Caki2 (cell line): Measurements from ENCODE around the gene ADGRB2. TPM values are rescaled to one million over a fixed set of nuclear protein-coding genes. Genes with fewer than 3 reads are reported as not detected.

ENCODE experiments used
- DNase-seq: peaks from one replicate; pipeline ENCODE4 v3.0.0-alpha.2; 2015; ENCODE audit warnings: low read depth
- in situ Hi-C: cut with HindIII; loops from 2 replicates; pipeline ENCODE4 v1.10.0; 2016; ENCODE audit warnings: low sequenced_read_pairs, low pct_unique_long_range_greater_than_20kb, mixed read lengths
- total RNA-seq: library from RNA; depleted of rRNA; stranded (reverse); fragments of >200 nt; shearing (Covaris generic); gene quantifications from 2 replicates; pipeline ENCODE4 v1.2.3, GENCODE V29; 2014; ENCODE audit warnings: low replicate concordance; rRNA removed

Gene ADGRB2, protein sequence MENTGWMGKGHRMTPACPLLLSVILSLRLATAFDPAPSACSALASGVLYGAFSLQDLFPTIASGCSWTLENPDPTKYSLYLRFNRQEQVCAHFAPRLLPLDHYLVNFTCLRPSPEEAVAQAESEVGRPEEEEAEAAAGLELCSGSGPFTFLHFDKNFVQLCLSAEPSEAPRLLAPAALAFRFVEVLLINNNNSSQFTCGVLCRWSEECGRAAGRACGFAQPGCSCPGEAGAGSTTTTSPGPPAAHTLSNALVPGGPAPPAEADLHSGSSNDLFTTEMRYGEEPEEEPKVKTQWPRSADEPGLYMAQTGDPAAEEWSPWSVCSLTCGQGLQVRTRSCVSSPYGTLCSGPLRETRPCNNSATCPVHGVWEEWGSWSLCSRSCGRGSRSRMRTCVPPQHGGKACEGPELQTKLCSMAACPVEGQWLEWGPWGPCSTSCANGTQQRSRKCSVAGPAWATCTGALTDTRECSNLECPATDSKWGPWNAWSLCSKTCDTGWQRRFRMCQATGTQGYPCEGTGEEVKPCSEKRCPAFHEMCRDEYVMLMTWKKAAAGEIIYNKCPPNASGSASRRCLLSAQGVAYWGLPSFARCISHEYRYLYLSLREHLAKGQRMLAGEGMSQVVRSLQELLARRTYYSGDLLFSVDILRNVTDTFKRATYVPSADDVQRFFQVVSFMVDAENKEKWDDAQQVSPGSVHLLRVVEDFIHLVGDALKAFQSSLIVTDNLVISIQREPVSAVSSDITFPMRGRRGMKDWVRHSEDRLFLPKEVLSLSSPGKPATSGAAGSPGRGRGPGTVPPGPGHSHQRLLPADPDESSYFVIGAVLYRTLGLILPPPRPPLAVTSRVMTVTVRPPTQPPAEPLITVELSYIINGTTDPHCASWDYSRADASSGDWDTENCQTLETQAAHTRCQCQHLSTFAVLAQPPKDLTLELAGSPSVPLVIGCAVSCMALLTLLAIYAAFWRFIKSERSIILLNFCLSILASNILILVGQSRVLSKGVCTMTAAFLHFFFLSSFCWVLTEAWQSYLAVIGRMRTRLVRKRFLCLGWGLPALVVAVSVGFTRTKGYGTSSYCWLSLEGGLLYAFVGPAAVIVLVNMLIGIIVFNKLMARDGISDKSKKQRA (N-terminal part only)
- 7.9 and 13.7 TPM in 2 replicates for total RNA-seq

DNA sequence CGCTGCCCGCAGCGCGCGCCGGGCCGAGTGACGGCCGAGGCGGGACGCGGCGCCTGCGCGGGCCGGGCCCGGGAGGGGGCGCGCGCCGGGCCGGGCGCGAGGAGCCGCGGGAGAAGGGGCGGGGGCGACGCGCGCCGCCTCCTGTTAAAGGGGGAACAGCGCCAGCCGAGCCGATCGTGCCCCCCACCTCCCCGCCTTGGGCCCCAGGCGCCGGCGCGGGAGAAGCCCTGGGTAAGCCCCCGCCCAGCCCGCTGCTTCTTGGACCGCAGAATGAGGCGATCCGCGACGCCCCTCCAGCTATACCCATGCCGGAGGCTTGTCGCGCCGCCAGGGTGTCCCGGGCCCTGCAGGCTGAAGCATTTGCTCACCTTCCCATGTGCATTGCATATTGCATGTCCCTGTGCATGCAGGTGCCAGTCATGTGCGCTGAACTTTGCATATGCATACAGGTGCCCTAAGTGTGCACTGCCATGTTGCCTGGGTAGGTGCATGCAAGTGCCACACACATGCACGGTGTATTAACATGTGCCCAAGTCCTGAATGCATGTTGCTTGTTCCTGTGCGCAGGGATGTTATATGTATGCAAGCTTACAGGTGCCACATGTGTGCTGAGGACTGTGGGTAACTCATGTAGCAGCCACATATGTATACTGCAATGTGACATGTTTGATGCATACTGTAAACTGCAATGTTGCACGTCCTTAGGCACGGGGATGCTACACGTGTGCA is at the start of gene ADGRB2:
ADGRB2 (minus strand) TSS at position 29 of the 729 bp plus-strand sequence. CDS start 7,119 bp downstream, outside the sequence.
- in situ Hi-C loops: no loop called here
- peak; percentile 61 for DNase-seq

DNA sequence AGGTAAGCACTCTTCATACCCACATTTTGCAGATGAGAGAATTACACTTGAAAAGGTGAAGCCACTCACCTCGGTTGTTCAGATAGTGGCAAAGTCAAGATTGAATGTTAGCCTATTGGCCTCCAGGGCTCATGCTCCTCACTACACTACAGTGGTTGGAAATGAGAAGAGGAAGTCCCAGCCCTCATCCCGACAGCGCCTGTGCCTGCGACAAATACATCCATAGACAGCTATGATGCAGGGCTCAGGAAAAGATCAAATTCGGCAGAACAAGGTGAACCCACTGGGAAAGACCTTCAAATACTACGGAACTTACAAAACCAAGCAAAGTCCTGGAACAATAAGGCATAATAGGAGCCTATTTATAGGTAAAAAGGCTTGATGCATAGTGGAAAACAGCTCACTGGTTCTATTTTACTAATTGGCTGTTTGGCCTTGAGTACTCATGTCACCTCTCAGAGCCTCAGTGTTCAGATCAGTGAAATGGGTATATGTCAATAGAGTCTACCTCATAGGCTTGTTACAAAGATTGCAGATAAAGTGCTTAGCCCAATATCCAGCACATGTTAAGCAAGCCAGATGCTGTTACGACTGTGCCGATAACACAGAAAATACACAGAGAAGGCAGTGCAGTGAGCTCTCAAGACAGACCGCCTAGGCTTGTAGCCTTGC is 48.2 kb upstream of the ADGRB2 start:
- DNase-seq: no peak
- in situ Hi-C loops: no loop called here

DNA sequence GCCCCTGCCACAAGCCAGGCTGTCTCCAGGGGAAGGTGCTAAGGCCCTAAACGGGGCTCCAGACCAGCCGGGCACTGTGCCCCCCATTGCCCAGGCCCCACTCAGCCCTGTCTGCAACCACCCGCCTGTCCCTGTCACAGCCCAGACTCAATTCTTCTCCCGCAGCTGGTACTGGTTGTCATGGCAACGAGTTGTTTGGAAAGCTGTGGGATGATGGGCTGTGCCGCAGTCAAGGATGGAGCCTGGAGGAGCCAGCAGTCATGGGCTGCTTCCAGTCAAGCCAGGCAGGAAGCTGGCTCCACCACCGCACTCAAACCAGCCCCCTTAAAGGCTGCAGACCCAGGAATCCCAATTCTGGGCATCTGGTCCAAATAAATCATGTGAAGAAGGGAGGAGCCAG is 47.5 kb upstream of the ADGRB2 start:
- DNase-seq: peak; percentile 54
- in situ Hi-C loops: no loop called here

DNA sequence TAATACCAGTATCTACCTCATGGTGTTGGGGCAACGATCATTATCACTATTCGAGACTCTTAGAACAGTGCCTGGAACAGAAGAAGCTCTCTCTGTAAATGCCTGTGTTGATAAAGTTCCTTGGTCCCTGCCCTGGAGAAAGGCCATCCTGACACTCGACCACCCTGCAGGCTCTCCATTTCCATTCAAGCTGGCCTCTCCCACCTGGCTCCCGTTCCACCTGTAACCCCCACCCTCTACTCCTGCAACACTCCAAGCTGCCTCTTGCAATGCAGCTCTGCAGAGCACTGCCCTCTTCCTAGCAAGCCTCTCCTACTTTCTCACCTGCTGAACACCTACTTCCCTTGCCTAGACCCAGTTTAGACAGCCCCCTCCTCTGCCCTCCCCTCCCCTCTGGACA is 45.6 kb upstream of the ADGRB2 start:
- DNase-seq: no peak
- in situ Hi-C loops: no loop called here

DNA sequence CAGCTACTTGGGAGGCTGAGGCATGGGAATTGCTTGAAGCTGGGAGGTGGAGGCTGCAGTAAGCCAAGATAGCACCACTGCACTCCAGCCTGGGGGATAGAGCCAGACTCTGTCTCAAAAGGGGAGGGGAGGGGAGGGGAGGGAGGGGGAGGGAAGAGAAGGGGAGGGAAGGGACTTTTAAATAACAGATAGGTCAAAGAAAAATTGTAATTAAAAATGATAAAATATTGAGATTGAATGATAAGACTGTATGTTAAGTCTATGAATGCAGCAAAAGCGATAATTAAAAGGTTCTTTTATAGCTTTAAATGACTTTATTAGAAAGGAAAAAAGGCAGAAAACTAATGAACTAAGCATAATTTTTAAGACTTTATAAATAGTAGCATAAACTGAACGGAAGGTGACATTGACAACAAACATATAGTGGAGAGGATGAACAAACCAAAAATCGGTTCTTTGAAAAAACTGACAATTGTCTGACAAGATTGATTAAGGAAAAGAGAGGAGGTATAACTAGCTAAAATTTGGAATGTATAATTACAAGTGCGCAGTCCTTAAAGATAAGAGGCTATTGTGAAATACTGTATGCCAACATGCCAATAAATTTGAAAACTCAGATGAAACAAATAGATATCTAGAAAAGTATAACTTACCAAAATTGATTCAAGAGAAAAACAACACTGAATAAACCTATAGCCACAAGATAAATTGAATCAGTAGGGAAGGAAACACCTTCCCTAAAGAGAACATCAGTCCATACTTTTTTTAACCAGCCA is 43.3 kb upstream of the ADGRB2 start:
- in situ Hi-C loops: no loop called here
- DNase-seq: no peak

DNA sequence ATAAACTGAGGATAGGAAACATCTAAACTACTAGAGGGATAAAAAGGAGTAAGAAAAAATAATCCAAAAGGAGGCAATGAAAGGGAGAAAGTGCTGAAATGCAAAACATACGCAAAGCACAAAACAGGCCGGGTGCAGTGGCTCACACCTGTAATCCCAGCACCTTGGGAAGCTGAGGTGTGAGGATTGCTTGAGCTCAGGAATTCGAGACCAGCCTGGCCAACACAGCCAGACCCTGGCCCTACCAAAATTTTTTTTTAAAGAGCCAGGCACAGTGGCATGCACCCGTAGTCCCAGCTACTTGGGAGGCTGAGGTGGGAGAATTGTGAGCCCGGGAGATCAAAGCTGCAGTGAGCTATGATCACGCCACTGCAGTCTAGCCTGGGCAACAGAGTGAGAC is 41.2 kb upstream of the ADGRB2 start:
- in situ Hi-C loops: no loop called here
- DNase-seq: no peak

DNA sequence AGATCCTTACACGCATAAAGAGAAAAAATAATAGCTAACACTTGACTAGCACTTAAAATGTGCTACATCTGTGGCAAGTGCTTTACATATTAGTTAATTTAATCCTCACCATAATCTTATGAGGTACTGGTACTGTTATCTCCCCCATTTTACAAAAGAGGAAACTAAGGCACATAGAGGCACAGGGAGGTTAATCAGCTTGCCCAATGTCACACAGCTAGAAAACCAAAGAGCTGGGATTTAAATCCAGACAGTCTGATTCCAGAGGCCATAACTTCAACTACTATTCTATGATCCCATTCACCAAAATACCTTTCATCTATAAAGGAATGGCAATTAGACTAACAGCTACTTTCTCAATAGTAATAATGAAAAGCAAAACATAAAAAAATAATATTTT is 40.0 kb upstream of the ADGRB2 start:
- in situ Hi-C loops: no loop called here
- no peak for DNase-seq

DNA sequence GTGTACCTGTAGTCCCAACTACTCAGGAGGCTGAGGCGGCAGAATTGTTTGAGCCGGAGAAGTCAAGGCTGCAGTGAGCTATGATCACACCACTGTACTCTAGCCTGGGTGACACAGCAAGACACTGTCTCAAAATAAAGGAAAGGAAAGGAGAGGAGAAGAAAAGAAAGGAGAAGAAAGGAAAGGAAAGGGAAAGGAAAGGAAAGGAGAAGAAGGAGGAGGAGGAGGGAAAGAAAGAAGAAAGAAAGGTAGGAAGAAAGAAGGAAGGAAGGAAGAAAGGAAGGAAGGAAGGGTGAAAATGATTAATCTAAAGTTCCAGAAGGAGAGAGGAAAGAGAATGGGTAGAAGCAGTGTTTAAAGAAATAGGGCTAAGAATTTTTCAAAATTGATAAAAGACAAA is 39.5 kb upstream of the ADGRB2 start:
- in situ Hi-C loops: no loop called here

DNA sequence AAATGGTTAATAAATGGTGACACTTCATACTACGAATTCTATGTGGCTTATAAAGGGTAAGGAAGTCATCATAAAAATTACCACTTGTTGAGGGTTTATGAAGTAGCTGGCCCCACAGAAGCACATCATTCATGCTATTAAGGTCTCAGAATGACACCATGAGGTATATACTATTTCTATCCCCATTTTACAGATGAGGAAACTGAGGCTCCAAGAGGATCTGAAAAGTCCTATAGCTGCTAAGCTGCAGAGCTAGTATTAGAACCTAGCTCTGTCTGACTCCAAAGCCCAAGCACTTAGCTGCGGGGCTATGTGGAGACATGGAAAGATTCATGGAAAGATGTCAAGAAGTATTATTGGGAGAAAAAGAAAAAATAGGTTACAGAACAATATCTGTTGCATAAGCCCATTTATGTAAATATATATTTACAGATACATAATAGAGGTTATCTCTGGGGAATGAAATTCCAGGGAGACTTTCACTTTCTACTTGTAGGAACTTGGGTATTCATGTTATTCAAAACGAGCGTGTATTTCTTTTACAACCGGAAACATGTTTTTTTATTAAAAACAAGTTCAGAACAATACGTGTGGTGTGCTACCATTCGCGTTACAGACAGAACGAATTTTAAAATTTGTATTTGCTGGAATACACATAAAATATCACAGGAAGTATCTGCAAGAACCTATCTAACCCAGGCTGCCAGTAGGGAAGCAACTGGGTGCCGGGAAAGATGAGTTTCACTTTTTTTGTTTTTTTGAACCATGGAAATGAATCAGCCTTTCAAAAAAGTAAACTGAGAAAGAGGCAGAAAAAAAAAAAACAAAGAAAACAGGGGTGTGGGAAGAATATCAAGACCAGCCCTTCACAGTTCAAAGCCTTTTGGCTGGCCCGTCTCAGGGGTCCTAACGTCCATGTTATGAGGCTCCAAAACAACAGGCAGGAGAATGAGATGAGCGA is 38.3 kb upstream of the ADGRB2 start:
- in situ Hi-C loops: no loop called here

More for the DNA sequence above, 39.5 kb upstream of the ADGRB2 start:
- DNase-seq: no peak

DNA sequence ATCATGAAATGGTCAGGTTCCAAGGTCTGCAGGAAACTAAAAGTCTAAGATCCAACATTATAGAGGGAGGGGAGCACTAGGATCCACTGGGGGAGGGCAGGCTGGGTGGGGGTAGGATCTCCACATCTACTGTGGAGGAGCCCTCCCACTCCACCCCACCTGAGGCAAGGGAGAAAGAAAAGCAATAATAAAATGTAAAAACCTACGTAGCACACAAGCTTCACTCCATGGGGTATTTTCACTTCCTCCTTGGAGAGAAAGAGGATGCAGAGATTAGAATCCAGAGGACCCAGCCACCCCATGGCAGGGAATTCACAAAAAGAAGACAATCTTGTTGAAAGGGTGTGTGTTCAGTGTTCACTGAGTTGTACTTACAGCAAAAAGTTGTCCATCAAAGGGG is 37.3 kb upstream of the ADGRB2 start:
- DNase-seq: no peak
- in situ Hi-C loops: no loop called here

More for the DNA sequence above, 38.3 kb upstream of the ADGRB2 start:
- no peak for DNase-seq

DNA sequence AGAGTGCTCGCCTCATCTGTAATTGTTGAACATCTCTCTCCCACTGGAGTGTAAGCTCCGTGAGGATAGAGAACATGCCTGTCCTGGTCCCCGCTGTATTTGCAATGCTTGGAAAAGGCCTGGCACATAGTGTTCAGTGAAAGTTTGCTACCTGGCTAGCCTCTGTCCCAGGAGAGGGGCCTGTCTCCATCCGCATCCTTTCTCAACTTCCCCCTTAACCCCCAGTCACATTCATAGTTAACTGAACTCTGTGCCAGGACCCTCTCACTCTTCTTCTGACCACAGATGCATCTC is 36.5 kb upstream of the ADGRB2 start:
- in situ Hi-C loops: no loop called here
- DNase-seq: no peak

DNA sequence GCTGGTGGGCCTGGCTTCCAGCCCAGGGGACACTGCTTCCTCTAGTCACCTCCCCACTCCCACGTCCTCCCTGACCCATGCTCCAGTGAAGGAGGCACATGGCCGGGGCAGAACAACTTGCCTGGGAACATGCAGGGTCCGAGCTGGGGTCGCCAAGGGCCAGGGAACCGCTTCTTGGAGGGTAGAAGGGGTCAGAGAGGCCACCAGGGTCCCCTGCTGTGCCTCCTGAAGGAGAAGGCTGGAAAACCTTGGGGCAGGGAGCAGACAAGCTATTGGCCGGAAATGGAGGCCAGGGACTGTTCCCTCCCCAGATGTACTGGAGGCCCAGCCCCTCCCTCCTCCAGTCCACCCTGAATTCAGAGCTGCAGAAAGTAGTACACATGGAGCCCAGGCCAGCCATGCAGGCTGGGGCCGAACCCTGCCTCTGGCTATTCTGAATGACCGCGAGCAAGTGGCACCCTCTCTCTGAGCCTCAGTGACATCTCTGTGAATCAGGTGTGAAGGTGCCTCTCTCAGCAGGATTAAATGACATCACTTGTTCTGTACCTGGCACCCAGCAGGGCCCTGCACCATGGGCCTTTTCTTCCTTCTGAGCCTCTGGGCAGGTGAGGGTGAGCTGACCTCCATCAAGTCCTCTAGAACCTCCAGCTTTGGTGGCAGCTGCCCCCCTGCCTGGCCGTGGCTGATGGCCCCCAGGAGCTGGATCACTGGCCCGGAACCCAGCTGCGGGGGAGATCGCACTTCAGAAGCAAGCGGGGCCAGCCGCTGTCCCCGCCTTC is 35.9 kb upstream of the ADGRB2 start:
- in situ Hi-C loops: no loop called here
- no peak for DNase-seq

DNA sequence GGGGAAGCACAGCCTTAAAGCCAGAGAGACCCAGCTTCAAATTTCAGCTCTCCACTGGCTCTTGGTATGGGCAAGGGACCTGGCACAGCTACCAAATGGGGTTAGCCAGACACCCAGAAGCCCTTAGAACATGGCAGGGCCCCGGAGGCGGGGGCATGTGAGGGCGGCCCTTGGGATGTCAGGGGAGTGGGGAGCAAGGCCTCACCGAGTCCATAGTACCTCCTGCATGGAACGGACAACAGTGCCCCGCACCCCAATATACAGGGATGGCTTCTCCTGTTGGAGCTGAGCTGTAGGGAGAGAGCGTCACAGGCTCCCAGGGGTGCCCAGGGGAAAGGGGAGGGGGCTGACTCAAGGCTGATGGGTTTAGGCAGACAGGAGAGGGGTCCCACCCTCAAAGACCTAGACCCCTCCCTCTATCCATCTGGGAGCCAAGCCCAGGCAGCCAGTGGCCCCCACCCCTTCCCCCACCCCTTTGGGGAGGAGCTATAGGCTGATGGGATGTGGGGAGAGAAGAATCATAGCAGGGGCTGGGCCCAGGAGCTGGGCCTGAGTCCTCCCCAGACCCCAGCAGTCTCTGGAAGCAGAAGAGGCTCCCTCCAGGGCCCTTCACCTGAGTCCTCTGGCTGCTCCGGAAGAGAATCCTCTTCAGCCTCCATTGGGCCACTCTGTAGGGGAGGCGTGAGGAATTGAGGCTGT is 35.2 kb upstream of the ADGRB2 start:
- in situ Hi-C loops: no loop called here
- no peak for DNase-seq

DNA sequence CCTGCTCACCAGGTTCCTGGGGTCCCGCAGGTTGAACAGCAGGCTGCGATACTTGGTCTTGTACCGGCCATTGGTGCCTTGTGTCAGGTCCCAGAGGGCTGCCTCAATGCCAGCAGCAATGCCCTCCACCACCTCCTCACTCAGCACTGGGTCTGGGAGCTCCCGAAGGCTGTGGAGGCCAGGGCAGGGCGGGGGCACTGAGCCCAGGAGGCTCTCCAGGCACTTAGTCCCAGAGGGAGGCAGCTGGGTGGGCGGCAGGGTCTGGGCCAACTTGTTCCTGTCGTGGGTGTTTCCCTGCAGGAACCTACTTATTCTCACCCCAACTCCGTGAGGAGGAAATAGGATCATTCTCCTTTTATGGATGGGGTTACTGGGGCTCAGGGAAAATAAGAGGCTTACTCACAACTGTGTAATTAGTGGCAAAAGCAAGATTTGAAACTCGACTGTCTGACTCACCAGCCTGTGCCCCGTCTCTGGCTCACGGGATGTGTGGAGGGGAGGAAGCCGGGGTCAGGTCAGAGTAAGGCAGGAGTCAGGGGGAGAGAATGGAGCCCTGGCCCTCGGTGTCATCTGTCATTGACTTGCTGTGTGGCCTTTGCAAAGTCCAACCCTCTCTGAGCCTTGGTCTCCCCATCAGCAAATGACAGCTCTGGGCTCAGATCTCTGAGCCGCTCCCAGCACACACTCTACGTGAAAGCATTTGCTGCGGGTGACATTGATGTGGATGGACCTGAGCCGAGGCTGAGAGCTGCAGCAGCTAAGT is 34.5 kb upstream of the ADGRB2 start:
- in situ Hi-C loops: no loop called here
- peak; percentile 51 for DNase-seq
